OCI-LY1 (cell line): Measurements from ENCODE around the gene FBXO41.

Experiments used
- CTCF ChIP-seq: fragments of 200-600 bp; sonication (generic), shearing (Covaris generic); IDR thresholded peaks from 2 replicates; pipeline ENCODE4 v1.5.1; 2017; ENCODE audit warnings: mild to moderate bottlenecking, antibody characterized with exemption, low read length, moderate library complexity, mixed read lengths
- EZH2 ChIP-seq: fragments of 200-600 bp; sonication (generic), shearing (Covaris generic); IDR thresholded peaks from 2 replicates; pipeline ENCODE4 v1.8.0; 2017; ENCODE audit warnings: borderline replicate concordance, mixed run types, mild to moderate bottlenecking, antibody characterized with exemption, low read length, moderate library complexity, mixed read lengths

- TF ChIP-seq CTCF (no peak), EZH2 (no peak)
Observed at GRCh38 chr2:73284296-73285158, at the start of gene FBXO41.
